Activated CD8-positive, alpha-beta T cell treated with anti-CD3 and anti-CD28 coated beads for 36 hours (primary cell): ENCODE data around the gene TRERF1. TPM values are rescaled to one million over a fixed set of nuclear protein-coding genes. Genes with fewer than 3 reads are reported as not detected.
"Not testable (repeated sequence)": the region's sequence is repeated elsewhere in the genome, so short reads cannot be mapped to it uniquely, and the experiment has no call there.

Experiments
- ATAC-seq: fragments of 200-7000 bp; cut with Tn5 transposase; one replicate; pipeline ENCODE4 v1.10.0; 2021; ENCODE audit warnings: mild to moderate bottlenecking, moderate library complexity
- CTCF ChIA-PET: fragments of 350-600 bp; sonication (Branson Sonifier 250); formaldehyde crosslinking; loops from one replicate; lab custom pipeline; 2021; ENCODE audit warnings: antibody characterized with exemption; lab: Charles Lee
- POLR2A ChIA-PET: fragments of 350-600 bp; sonication (Branson Sonifier 250); formaldehyde crosslinking; loops from one replicate; lab custom pipeline; 2021; ENCODE audit warnings: antibody characterized with exemption; lab: Charles Lee
- DNase-seq: peaks from one replicate; pipeline ENCODE4 v3.0.0-alpha.2; 2020
- H3K27ac Mint-ChIP-seq: one replicate; pipeline ENCODE4 v1.8.0; 2021; ENCODE audit warnings: mild to moderate bottlenecking, mixed read lengths
- H3K27me3 Mint-ChIP-seq: one replicate; pipeline ENCODE4 v1.8.0; 2021; ENCODE audit warnings: mixed read lengths
- H3K36me3 Mint-ChIP-seq: one replicate; pipeline ENCODE4 v1.8.0; 2021; ENCODE audit warnings: low read depth, mixed read lengths
- H3K4me1 Mint-ChIP-seq: one replicate; pipeline ENCODE4 v1.8.0; 2021; ENCODE audit warnings: low read depth, mixed read lengths
- H3K4me3 Mint-ChIP-seq: one replicate; pipeline ENCODE4 v1.8.0; 2021; ENCODE audit warnings: mild to moderate bottlenecking, moderate library complexity, mixed read lengths
- H3K9me3 Mint-ChIP-seq: one replicate; pipeline ENCODE4 v1.8.0; 2021; ENCODE audit warnings: mixed read lengths
- intact Hi-C: fragments of 100-400 bp; cut with micrococcal nuclease; formaldehyde crosslinking; loops from one replicate; pipeline ENCODE4 v1.10.0; 2022
- total RNA-seq, 2 experiments: library from RNA; stranded (reverse); gene quantifications; one replicate each; pipeline ENCODE4 v1.2.3, GENCODE V29; 2021
- TF ChIP-seq, protein P1 (sequence below): fragments of 200-600 bp; IDR thresholded peaks from one replicate; pipeline ENCODE4 v1.8.0; 2022; ENCODE audit warnings: antibody characterized with exemption, mild to moderate bottlenecking

The TRERF1 gene
- total RNA-seq, 2 experiments from 2014 or later = 6.5 to 6.9 TPM

- ChIA-PET CTCF (interaction anchor here (0.7 to 5.1 kb wide), 8 partner anchors 13 to 346 kb away, joined by 3 to 53 read pairs (median 4); partner anchors contain the start of genes TAF8 and UBR2), POLR2A (interaction anchor here (0.6 to 1.5 kb wide), 4 partner anchors 9 to 99 kb away, joined by 3 to 7 read pairs (median 3); no protein-coding TSS in a partner anchor)
- Mint-ChIP-seq H3K4me3 (peak within 1 kb of the TSS; percentile 100), H3K9me3 (no peaks in the 10 kb centered on the region), H3K27ac (peak within 1 kb of the TSS; percentile 97), H3K4me1 (peaks cover 31% of the 10 kb centered on the region), H3K36me3 (peaks cover 14% of the 10 kb centered on the region), H3K27me3 (no peaks in the 10 kb centered on the region)
- TF ChIP-seq, protein P1, sequence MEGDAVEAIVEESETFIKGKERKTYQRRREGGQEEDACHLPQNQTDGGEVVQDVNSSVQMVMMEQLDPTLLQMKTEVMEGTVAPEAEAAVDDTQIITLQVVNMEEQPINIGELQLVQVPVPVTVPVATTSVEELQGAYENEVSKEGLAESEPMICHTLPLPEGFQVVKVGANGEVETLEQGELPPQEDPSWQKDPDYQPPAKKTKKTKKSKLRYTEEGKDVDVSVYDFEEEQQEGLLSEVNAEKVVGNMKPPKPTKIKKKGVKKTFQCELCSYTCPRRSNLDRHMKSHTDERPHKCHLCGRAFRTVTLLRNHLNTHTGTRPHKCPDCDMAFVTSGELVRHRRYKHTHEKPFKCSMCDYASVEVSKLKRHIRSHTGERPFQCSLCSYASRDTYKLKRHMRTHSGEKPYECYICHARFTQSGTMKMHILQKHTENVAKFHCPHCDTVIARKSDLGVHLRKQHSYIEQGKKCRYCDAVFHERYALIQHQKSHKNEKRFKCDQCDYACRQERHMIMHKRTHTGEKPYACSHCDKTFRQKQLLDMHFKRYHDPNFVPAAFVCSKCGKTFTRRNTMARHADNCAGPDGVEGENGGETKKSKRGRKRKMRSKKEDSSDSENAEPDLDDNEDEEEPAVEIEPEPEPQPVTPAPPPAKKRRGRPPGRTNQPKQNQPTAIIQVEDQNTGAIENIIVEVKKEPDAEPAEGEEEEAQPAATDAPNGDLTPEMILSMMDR = no peak
- ATAC-seq (peak; percentile 100), DNase-seq (peak; percentile 95)
- intact Hi-C loops = loop anchor here (10.0 kb wide), 1 partner anchor 293 kb away; the partner anchor contains the start of genes BYSL and MED20
Measured at GRCh38 chr6:42217519-42218367, 234.0 kb downstream of the TRERF1 start, which contains the start of gene MRPS10. Gene MRPS10 (minus strand): TSS chr6:42217861. CDS start chr6:42217849, 12 bp downstream.

DNA sequence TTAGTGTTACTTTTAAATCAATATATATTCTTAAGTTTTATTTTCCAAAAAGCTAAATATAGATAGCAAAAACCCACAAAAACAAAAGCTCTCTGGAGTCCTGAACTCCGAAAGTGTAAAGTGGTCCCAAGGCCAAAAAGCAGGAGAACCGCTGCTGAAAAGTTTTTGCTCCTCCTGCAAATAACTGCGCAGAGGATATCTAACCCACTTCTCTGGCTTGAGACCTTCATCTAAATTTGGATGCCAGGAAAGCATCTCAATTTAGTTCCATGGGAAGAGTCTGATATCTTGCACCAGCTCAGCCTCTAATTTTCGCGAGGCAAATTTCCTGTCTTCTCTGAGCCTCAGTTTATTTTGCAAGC is 234.6 kb downstream of the TRERF1 start:
- ATAC-seq (no peak), DNase-seq (no peak)
- intact Hi-C loops = loop anchor here (10.0 kb wide), 1 partner anchor 292 kb away; the partner anchor contains the start of genes BYSL and MED20
- H3K9me3 Mint-ChIP-seq = no peaks in the 10 kb centered on the region
- peak overlapping the region; percentile 100 for H3K4me3 Mint-ChIP-seq
- no peaks in the 10 kb centered on the region for H3K27me3 Mint-ChIP-seq
- ChIA-PET CTCF (interaction anchor here (0.7 to 5.1 kb wide), 8 partner anchors 13 to 347 kb away, joined by 3 to 53 read pairs (median 4); partner anchors contain the start of genes TAF8 and UBR2), POLR2A (interaction anchor here (0.7 to 1.5 kb wide), 4 partner anchors 10 to 173 kb away, joined by 3 to 7 read pairs (median 4); no protein-coding TSS in a partner anchor)
- TF ChIP-seq, protein P1 = no peak
- H3K27ac Mint-ChIP-seq = peak overlapping the region; percentile 97
- H3K4me1 Mint-ChIP-seq = peaks cover 31% of the 10 kb centered on the region
- H3K36me3 Mint-ChIP-seq = peaks cover 18% of the 10 kb centered on the region

- peak overlapping the region; percentile 100 for H3K4me3 Mint-ChIP-seq
- H3K27ac Mint-ChIP-seq = peak overlapping the region; percentile 60
- not testable (repeated sequence) for DNase-seq, H3K27me3 Mint-ChIP-seq, ATAC-seq, H3K9me3 Mint-ChIP-seq
- intact Hi-C loops = loop anchor here (10.0 kb wide), 1 partner anchor 292 kb away; the partner anchor contains the start of genes BYSL and MED20
- H3K36me3 Mint-ChIP-seq = peaks cover 22% of the 10 kb centered on the region
- H3K4me1 Mint-ChIP-seq = peaks cover 31% of the 10 kb centered on the region
- POLR2A ChIA-PET = interaction anchor here (0.8 to 1.5 kb wide), 3 partner anchors 10 to 174 kb away, joined by 3 to 7 read pairs (median 4); no protein-coding TSS in a partner anchor
- CTCF ChIA-PET = interaction anchor here (0.7 to 5.1 kb wide), 8 partner anchors 8 to 347 kb away, joined by 3 to 53 read pairs (median 4); partner anchors contain the start of genes TAF8 and UBR2
Measured at GRCh38 chr6:42216495-42216894, 235.2 kb downstream of the TRERF1 start.

DNA sequence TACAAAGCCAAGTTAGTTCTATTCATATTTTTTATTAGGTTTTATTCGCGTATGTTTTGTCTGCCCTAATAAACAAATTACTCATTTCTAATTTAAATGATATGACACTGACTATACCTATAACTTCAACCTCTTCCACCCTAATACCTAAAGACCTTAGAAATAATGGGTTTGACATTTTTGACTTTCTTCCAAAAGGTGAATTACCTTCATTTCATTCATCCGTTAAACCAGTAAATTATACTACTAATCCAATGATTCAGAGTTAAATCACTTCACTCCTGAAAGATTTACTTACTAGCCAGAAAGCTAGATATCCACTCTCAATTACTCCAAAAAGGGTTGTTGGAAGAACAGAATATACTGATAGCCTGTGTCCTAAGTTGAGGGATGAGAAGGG is 239.3 kb downstream of the TRERF1 start:
- Mint-ChIP-seq H3K4me3 (no peak overlapping the region), H3K4me1 (peaks cover 28% of the 10 kb centered on the region), H3K9me3 (no peaks in the 10 kb centered on the region), H3K27me3 (no peaks in the 10 kb centered on the region), H3K27ac (no peak overlapping the region), H3K36me3 (peaks cover 40% of the 10 kb centered on the region)
- TF ChIP-seq, protein P1 = no peak
- intact Hi-C loops = loop anchor here (10.0 kb wide), 1 partner anchor 288 kb away; the partner anchor contains the start of genes BYSL and MED20
- ChIA-PET POLR2A (no interaction called here), CTCF (interaction anchor here (0.9 to 5.1 kb wide), 4 partner anchors 48 to 335 kb away, joined by 3 to 53 read pairs (median 7); no protein-coding TSS in a partner anchor)
- ATAC-seq (no peak), DNase-seq (no peak)

GRCh38 chr6:42211726-42212125 is 240.0 kb downstream of the TRERF1 start:
- H3K4me1 Mint-ChIP-seq = peaks cover 25% of the 10 kb centered on the region
- CTCF ChIA-PET = interaction anchor here (0.9 to 1.8 kb wide), 2 partner anchors 108 to 336 kb away, joined by 5 to 9 read pairs; no protein-coding TSS in a partner anchor
- intact Hi-C loops = loop anchor here (10.0 kb wide), 1 partner anchor 287 kb away; the partner anchor contains the start of genes BYSL and MED20
- ATAC-seq (no peak), DNase-seq (no peak)
- no peaks in the 10 kb centered on the region for H3K27me3 Mint-ChIP-seq
- TF ChIP-seq, protein P1 = no peak
- no peak overlapping the region for H3K27ac Mint-ChIP-seq
- POLR2A ChIA-PET = no interaction called here
- no peak overlapping the region for H3K4me3 Mint-ChIP-seq
- peaks cover 38% of the 10 kb centered on the region for H3K36me3 Mint-ChIP-seq
- H3K9me3 Mint-ChIP-seq = no peaks in the 10 kb centered on the region
